Measurements from ENCODE around the gene MBIP.

Gene MBIP

GRCh38 chr14:36313206-36313605 lies 7.2 kb downstream of the MBIP start:
- DNase-seq (ENCODE audit: low read depth), result no peak

GRCh38 chr14:36306836-36307235 lies 13.6 kb downstream of the MBIP start:
- no peak for DNase-seq (ENCODE audit: low read depth)

GRCh38 chr14:36304895-36305294 lies 15.5 kb downstream of the MBIP start:
- DNase-seq (ENCODE audit: low read depth), result no peak

DNA sequence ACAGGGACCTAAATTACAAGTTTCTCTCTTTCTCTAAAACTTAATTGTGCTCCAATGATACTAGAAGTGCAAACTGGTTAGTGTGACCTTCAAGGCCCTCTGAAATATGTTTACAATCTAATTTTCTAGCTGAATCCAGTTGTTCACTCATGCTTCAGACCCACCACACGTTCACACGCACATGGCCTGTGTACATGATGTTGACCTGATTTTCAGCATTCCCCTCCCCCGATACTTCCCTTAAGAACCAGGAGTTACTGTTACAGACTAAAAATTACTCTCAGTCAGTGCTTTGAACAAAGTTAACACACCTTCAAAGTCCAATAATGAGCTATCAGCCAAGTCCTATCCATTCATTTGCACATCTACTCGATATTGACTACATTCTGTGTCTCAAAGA lies 16.5 kb downstream of the MBIP start:
- no peak for DNase-seq (ENCODE audit: low read depth)

GRCh38 chr14:36302823-36303222 lies 17.6 kb downstream of the MBIP start:
- no peak for DNase-seq (ENCODE audit: low read depth)

GRCh38 chr14:36301159-36301558 lies 19.3 kb downstream of the MBIP start:
- DNase-seq (ENCODE audit: low read depth), result no peak

DNA sequence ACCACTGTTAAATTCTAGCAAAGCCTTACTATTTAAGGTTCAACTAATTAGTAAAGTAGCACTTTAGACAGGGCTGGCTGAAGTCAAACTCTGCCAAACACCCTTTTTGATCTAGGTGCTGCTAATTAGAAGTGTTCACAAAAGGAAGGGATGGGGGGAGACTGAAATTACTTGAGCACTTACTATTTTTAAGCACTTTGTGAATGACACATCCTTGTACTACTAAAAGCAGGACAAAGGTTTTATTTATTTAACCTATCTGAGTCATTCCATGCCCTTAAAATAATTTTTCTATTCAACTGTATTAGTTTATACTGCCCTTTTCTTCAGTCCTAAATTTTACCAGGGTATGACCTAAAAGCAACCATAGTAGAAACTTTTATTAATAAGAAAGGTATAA lies 20.1 kb downstream of the MBIP start:
- no peak for DNase-seq (ENCODE audit: low read depth)

GRCh38 chr14:36295642-36296627 lies 24.5 kb downstream of the MBIP start:
- DNase-seq (ENCODE audit: low read depth), result no peak

GRCh38 chr14:36294543-36294942 lies 25.9 kb downstream of the MBIP start:
- no peak for DNase-seq (ENCODE audit: low read depth)

GRCh38 chr14:36293824-36294223 lies 26.6 kb downstream of the MBIP start:
- no peak for DNase-seq (ENCODE audit: low read depth)

DNA sequence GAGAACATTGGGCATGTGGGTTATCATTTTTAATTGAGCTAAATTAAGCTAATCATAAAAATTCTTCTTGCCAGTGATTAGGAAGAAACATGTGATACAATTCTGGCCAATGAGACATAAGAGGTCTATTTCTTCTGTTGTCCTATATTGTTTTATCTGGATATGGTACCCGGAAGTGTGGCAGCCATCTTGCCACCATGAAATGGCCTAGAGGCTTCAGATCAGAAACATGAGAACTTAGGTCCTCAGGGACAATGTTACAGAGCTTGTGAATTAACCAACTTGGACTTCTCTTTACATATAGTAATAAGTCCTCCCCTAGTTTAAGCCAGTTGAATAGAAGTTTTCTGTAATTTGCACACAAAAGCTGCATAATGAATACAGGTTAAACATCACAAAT lies 30.5 kb downstream of the MBIP start:
- DNase-seq (ENCODE audit: low read depth), result no peak

GRCh38 chr14:36288496-36288895 lies 31.9 kb downstream of the MBIP start:
- DNase-seq (ENCODE audit: low read depth), result no peak

DNA sequence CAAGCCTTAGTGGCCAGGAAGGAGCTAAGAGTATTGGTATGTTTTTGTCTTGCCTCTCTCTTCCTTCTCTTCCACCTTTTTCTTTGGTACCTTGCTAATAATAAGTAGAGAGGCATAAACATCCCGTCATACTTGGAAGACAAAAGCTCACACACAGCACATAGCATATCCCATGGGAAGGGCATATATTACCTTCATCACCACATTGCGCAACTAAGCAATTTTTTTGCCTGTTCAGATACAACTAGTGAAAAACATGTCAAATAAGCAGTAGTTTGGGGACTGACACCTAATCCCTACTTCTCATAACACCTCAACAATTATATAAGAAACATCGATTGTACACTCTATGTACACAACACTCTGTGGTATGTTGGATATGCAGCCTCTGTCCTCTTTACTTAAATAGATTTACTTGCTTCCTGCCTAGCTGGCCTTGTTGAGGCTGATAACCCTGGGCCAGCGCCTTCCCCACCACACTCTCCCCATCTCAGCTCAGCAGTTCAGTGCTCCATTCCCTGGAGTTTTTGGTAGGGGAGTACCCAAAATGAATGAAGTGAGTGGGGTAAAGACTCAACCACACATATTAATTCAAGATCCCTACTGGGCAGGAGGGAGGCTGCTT lies 35.4 kb downstream of the MBIP start:
- no peak for DNase-seq (ENCODE audit: low read depth)

DNA sequence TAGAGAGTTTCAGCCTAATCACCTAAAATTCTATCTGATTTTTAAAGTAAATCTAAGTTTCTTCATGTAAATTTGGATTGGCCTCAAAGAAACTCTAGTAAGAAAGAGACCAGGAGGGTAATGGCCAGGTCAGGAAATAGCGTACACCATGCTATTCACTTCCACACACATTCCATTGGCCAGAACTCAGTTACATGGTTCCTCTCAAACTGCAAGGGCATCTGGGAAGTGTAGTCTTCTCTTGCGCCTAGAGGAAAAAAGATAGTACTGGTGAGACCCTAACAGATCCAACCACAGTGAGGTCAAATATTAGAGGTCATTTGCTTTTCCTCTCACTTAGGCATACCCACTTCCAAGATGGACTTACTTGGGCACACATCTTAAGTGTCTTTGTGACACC lies 39.1 kb downstream of the MBIP start:
- DNase-seq (ENCODE audit: low read depth), result no peak

- DNase-seq (ENCODE audit: low read depth), result no peak
Observed at GRCh38 chr14:36279306-36280190, 40.9 kb downstream of the MBIP start.

DNA sequence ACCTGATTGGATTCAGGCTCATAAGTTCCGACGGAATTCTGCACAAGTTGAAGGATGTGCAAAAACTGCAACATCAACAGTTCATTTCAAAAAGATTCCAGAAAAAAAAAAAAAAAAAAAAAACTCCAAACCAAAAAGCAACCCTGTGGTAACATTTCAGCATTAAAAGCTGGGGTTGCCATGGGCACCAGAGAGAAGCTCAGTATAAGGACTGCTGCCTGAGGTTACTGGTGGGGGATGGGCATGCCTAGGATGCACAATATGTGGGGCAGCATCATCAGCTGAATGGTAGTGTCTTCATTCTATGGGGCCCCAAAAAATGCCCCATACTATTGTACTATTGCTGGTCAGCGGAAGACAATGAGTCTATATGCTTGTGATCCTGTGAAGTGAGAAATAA lies 44.7 kb downstream of the MBIP start:
- DNase-seq (ENCODE audit: low read depth), result no peak

- no peak for DNase-seq (ENCODE audit: low read depth)
Observed at GRCh38 chr14:36271939-36272907, 48.2 kb downstream of the MBIP start.

DNA sequence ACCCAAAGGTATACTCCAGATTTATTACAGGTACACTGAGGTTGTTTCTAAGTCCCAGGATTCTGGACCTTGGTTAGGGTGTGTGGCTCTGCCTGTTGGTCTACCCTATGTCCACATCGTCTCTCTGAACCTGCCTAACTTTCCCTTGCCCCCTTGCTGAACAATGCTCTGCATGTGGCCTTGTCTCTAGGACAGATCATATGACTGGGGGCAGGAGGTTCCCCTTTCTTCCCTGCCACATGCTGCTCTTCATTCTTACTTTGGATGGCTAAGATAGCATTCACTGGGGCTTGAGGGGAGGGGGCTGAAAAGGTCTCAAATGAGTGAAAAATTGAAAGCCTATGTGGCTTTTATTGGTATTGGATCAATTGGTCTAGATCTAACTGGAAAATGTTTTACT lies 49.2 kb downstream of the MBIP start:
- no peak for DNase-seq (ENCODE audit: low read depth)

- no peak for DNase-seq (ENCODE audit: low read depth)
Observed at GRCh38 chr14:36270191-36270590, 50.2 kb downstream of the MBIP start.

DNA sequence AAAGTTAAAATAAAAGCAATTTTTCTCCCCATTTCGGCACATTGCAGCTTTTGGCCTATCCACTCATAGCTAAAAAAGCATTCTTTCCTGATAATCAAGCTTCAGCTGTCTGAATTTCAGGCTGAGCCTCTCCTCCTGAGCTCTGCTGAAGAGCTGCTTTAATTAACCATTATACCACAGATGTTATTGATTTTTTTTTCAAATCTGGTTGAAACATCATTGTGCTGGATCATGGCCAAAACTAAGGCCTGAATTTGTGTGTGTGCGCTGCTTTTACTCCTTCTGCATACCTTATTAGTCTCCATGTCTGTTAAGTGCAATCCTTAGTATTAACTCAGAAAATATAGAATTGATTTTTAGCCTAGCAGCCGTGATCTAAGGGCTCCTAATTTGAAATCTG lies 52.3 kb downstream of the MBIP start:
- no peak for DNase-seq (ENCODE audit: low read depth)

DNA sequence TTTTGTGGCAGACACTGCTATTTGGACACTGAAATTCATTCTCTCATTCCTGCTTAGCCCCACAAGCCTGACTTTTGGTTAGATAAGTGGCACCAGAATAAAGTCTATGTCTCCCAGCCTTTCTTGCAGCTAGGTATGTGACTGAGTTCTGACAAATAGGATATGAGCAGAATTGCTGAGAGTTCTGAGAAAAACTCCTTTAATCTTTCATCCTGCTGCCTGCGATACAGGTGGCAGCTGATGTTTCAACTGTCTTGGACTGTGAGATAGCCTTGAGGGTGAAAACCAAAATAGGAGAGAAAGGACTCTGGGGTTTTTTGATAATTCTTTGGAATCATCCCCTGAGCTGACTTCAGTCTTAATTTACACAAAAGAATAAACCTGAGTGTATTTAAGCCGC lies 55.8 kb downstream of the MBIP start:
- no peak for DNase-seq (ENCODE audit: low read depth)

Data from stimulated activated CD8-positive, alpha-beta memory T cell treated with anti-CD3 and anti-CD28 coated beads, Interleukin-15, amount 100 ng/mL, for 24 hours (primary cell).